Mesenchymal stem cell (in vitro differentiated cells and primary cell): ENCODE data around the gene HOMEZ.
"Not testable (repeated sequence)": the region's sequence is repeated elsewhere in the genome, so short reads cannot be mapped to it uniquely, and the experiment has no call there.

Experiments used
- DNase-seq: peaks from one replicate; pipeline ENCODE4 v3.0.0-alpha.2; 2013
- H2AFZ ChIP-seq: one replicate; pipeline ENCODE4 v1.6.1; 2013; ENCODE audit warnings: low read depth, mild to moderate bottlenecking, control low read depth, inconsistent platforms, low read length, moderate library complexity
- H2AK5ac ChIP-seq: 2 replicates; pipeline ENCODE4 v1.6.1; 2013; ENCODE audit warnings: low read length, moderate library complexity, mild to moderate bottlenecking, inconsistent platforms; ENCODE audit not compliant: severe bottlenecking
- H2BK120ac ChIP-seq: one replicate; pipeline ENCODE4 v1.6.1; 2013; ENCODE audit warnings: low read depth, mild to moderate bottlenecking, inconsistent platforms, low read length, moderate library complexity
- H2BK12ac ChIP-seq, 2 experiments: one replicate each; pipeline ENCODE4 v1.6.1; 2013; ENCODE audit warnings: inconsistent platforms in 2 of 2, low read length in 2 of 2, mild to moderate bottlenecking in 2 of 2, moderate library complexity in 2 of 2, control low read depth in 1 of 2
- H2BK15ac ChIP-seq: one replicate; pipeline ENCODE4 v1.6.1; 2013; ENCODE audit warnings: mild to moderate bottlenecking, low read depth, inconsistent platforms; ENCODE audit not compliant: poor library complexity, severe bottlenecking
- H2BK5ac ChIP-seq: 2 replicates; pipeline ENCODE4 v1.6.1; 2013; ENCODE audit warnings: low read depth, mild to moderate bottlenecking, low read length, control low read depth, inconsistent platforms; ENCODE audit not compliant: poor library complexity, severe bottlenecking
- H3K14ac ChIP-seq, 2 experiments: one replicate each; pipeline ENCODE4 v1.6.1; 2013; ENCODE audit warnings: inconsistent platforms in 2 of 2, low read length in 2 of 2, control low read depth in 1 of 2, mild to moderate bottlenecking in 1 of 2, moderate library complexity in 1 of 2
- H3K18ac ChIP-seq, 2 experiments: one replicate each; pipeline ENCODE4 v1.6.1; 2013; ENCODE audit warnings: inconsistent platforms in 2 of 2, low read length in 2 of 2, control low read depth in 1 of 2, low read depth in 1 of 2, mild to moderate bottlenecking in 1 of 2
- H3K23ac ChIP-seq, 2 experiments: one replicate each; pipeline ENCODE4 v1.6.1; 2013; ENCODE audit warnings: inconsistent platforms in 2 of 2, low read length in 2 of 2, mild to moderate bottlenecking in 2 of 2, moderate library complexity in 2 of 2, control low read depth in 1 of 2
- H3K27ac ChIP-seq: 2 replicates; pipeline ENCODE4 v1.5.1; 2013; ENCODE audit warnings: mild to moderate bottlenecking, moderate library complexity, low read length, control low read depth, inconsistent platforms; ENCODE audit not compliant: poor library complexity, severe bottlenecking
- H3K27me3 ChIP-seq, 2 experiments: 2 replicates each; pipeline versions ENCODE4 v1.6.1 to v1.7.0; 2013; ENCODE audit warnings: low read length in 2 of 2, mild to moderate bottlenecking in 2 of 2, moderate library complexity in 2 of 2, control low read depth in 1 of 2, inconsistent platforms in 1 of 2; ENCODE audit not compliant: control insufficient read depth in 1 of 2, insufficient read depth in 1 of 2
- H3K36me3 ChIP-seq, 2 experiments: 2 replicates each; pipeline versions ENCODE4 v1.6.1 to v1.7.0; 2013; ENCODE audit warnings: low read length in 2 of 2, control low read depth in 1 of 2, inconsistent platforms in 1 of 2, low read depth in 1 of 2, mild to moderate bottlenecking in 1 of 2; ENCODE audit not compliant: insufficient read depth in 2 of 2, control insufficient read depth in 1 of 2
- H3K4ac ChIP-seq, 2 experiments: one replicate each; pipeline ENCODE4 v1.6.1; 2013; ENCODE audit warnings: inconsistent platforms in 2 of 2, low read length in 2 of 2, mild to moderate bottlenecking in 2 of 2, moderate library complexity in 2 of 2, control low read depth in 1 of 2, low read depth in 1 of 2
- H3K4me1 ChIP-seq: 2 replicates; pipeline ENCODE4 v1.6.1; 2013; ENCODE audit warnings: low read depth, low read length, control low read depth; ENCODE audit not compliant: control insufficient read depth, insufficient read depth
- H3K4me2 ChIP-seq: 2 replicates; pipeline ENCODE4 v1.6.1; 2013; ENCODE audit warnings: low read length, mild to moderate bottlenecking, inconsistent platforms; ENCODE audit not compliant: poor library complexity, severe bottlenecking
- H3K4me3 ChIP-seq, 2 experiments: 2 replicates each; pipeline versions ENCODE4 v1.5.1 to v1.7.0; 2013; ENCODE audit warnings: low read length in 2 of 2, mild to moderate bottlenecking in 2 of 2, control low read depth in 1 of 2, low read depth in 1 of 2; ENCODE audit not compliant: insufficient read depth in 1 of 2
- H3K79me1 ChIP-seq: replicated peaks from 2 replicates; pipeline ENCODE4 v1.6.1; 2013; ENCODE audit warnings: mild to moderate bottlenecking, control low read depth, low read length, inconsistent platforms; ENCODE audit not compliant: poor library complexity, severe bottlenecking
- H3K9ac ChIP-seq: 2 replicates; pipeline ENCODE4 v1.7.0; 2013; ENCODE audit warnings: mild to moderate bottlenecking, low read length, moderate library complexity
- H3K9me3 ChIP-seq: 2 replicates; pipeline ENCODE4 v1.7.0; 2013; ENCODE audit warnings: mild to moderate bottlenecking, low read length; ENCODE audit not compliant: control insufficient read depth
- H4K8ac ChIP-seq: one replicate; pipeline ENCODE4 v1.6.1; 2013; ENCODE audit warnings: inconsistent platforms, mild to moderate bottlenecking, low read length, moderate library complexity
- H4K91ac ChIP-seq: one replicate; pipeline ENCODE4 v1.6.1; 2013; ENCODE audit warnings: mild to moderate bottlenecking, low read length, inconsistent platforms
- WGBS: methylation state at CpG from one replicate; pipeline ENCODE4 v1.1.7; 2013; ENCODE audit warnings: mixed read lengths; 5-methylcytosine and 5-hydroxymethylcytosine counted together

HOMEZ gene

GRCh38 chr14:23275412-23275811 is 10.5 kb downstream of the HOMEZ start:
- H3K18ac ChIP-seq, result no peak overlapping the region
- no peak overlapping the region for H4K8ac ChIP-seq
- no peak for DNase-seq
- no peak overlapping the region for H3K14ac ChIP-seq
- no peak overlapping the region for H2BK15ac ChIP-seq
- H2BK12ac ChIP-seq, result no peak overlapping the region
- H3K27me3 ChIP-seq, result no peaks in the 10 kb centered on the region
- no peak overlapping the region for H3K4ac ChIP-seq
- H2BK5ac ChIP-seq, result no peak overlapping the region
- no peak overlapping the region for H2AFZ ChIP-seq
- H3K4me3 ChIP-seq, result no peak overlapping the region
- H2BK120ac ChIP-seq, result no peak overlapping the region
- H2AK5ac ChIP-seq, result no peak overlapping the region
- H4K91ac ChIP-seq, result no peak overlapping the region
- WGBS, result 68% methylated on average over 2 of the region's 2 CpGs
- peaks cover 23% of the 10 kb centered on the region for H3K79me1 ChIP-seq
- no peak overlapping the region for H3K23ac ChIP-seq
- peaks cover 14 to 22% of the 10 kb centered on the region in 2 experiments for H3K36me3 ChIP-seq
- H3K27ac ChIP-seq, result no peak overlapping the region
- H3K9me3 ChIP-seq, result no peaks in the 10 kb centered on the region
- H3K9ac ChIP-seq, result no peak overlapping the region
- peaks cover 2% of the 10 kb centered on the region for H3K4me1 ChIP-seq
- no peak overlapping the region for H3K4me2 ChIP-seq

GRCh38 chr14:23269193-23269592 is 16.7 kb downstream of the HOMEZ start:
- Histone ChIP-seq H3K9ac (no peak overlapping the region), H2AFZ (no peak overlapping the region), H3K36me3 (no peaks in the 10 kb centered on the region), H2BK5ac (no peak overlapping the region), H3K4ac (no peak overlapping the region), H3K9me3 (no peaks in the 10 kb centered on the region), H3K4me1 (no peaks in the 10 kb centered on the region), H3K27me3 (no peaks in the 10 kb centered on the region), H3K14ac (no peak overlapping the region), H4K91ac (no peak overlapping the region), H3K23ac (no peak overlapping the region), H3K18ac (no peak overlapping the region), H3K27ac (no peak overlapping the region), H3K4me2 (no peak overlapping the region), H2BK15ac (no peak overlapping the region), H4K8ac (no peak overlapping the region), H3K4me3 (no peak overlapping the region), H2BK12ac (no peak overlapping the region), H2BK120ac (no peak overlapping the region), H2AK5ac (no peak overlapping the region), H3K79me1 (no peaks in the 10 kb centered on the region)
- 76% methylated on average over 6 of the region's 7 CpGs for WGBS
- no peak for DNase-seq

- not testable (repeated sequence) for H3K4me3 ChIP-seq, H3K9me3 ChIP-seq, H3K36me3 ChIP-seq, DNase-seq, H3K4me1 ChIP-seq, H2BK5ac ChIP-seq, H2BK12ac ChIP-seq, H3K4ac ChIP-seq, H3K79me1 ChIP-seq, H4K91ac ChIP-seq, H2BK120ac ChIP-seq, H3K9ac ChIP-seq, H2AK5ac ChIP-seq, H2BK15ac ChIP-seq, H3K18ac ChIP-seq, H2AFZ ChIP-seq, H3K4me2 ChIP-seq, H3K14ac ChIP-seq, H3K23ac ChIP-seq, H4K8ac ChIP-seq, H3K27ac ChIP-seq
- peaks cover 18 to 24% of the 10 kb centered on the region in 2 experiments for H3K27me3 ChIP-seq
- 88% methylated on average over 8 of the region's 8 CpGs for WGBS
Observed at GRCh38 chr14:23260849-23261248, 25.1 kb downstream of the HOMEZ start.

- Histone ChIP-seq H3K4me3 (no peak overlapping the region), H2BK120ac (no peak overlapping the region), H3K36me3 (no peaks in the 10 kb centered on the region), H2AFZ (no peak overlapping the region), H3K9ac (no peak overlapping the region), H3K4me2 (no peak overlapping the region), H2BK15ac (no peak overlapping the region), H3K9me3 (no peaks in the 10 kb centered on the region), H3K4me1 (no peaks in the 10 kb centered on the region), H3K79me1 (no peaks in the 10 kb centered on the region), H3K18ac (no peak overlapping the region), H4K91ac (no peak overlapping the region), H3K4ac (no peak overlapping the region), H2BK5ac (no peak overlapping the region), H3K14ac (no peak overlapping the region), H2AK5ac (no peak overlapping the region), H3K23ac (no peak overlapping the region), H3K27ac (no peak overlapping the region), H2BK12ac (no peak overlapping the region), H3K27me3 (peaks cover 19 to 24% of the 10 kb centered on the region in 2 experiments), H4K8ac (no peak overlapping the region)
- DNase-seq, result no peak
Observed at GRCh38 chr14:23259426-23259825, 26.5 kb downstream of the HOMEZ start.
